ENCODE measurements around the gene SKIDA1.

SKIDA1 gene

GRCh38 chr10:21517134-21518031 is 8.1 kb downstream of the SKIDA1 start:
- no peak for DNase-seq (ENCODE audit: low read depth)

GRCh38 chr10:21516242-21517131 is 9.0 kb downstream of the SKIDA1 start:
- DNase-seq (ENCODE audit: low read depth): no peak

- no peak for DNase-seq (ENCODE audit: low read depth)
These were observed 9.9 kb downstream of the SKIDA1 start for GRCh38 chr10:21515361-21516241.

GRCh38 chr10:21514818-21515351 is 10.6 kb downstream of the SKIDA1 start:
- no peak for DNase-seq (ENCODE audit: low read depth)

- DNase-seq (ENCODE audit: low read depth): no peak
These were observed 11.2 kb downstream of the SKIDA1 start for GRCh38 chr10:21514129-21514817.

GRCh38 chr10:21513405-21513788 is 12.1 kb downstream of the SKIDA1 start:
- DNase-seq (ENCODE audit: low read depth): no peak

- DNase-seq (ENCODE audit: low read depth): no peak
These were observed 12.7 kb downstream of the SKIDA1 start for GRCh38 chr10:21512573-21513404.

- no peak for DNase-seq (ENCODE audit: low read depth)
These were observed 13.4 kb downstream of the SKIDA1 start for GRCh38 chr10:21511946-21512572.

- no peak for DNase-seq (ENCODE audit: low read depth)
These were observed 14.3 kb downstream of the SKIDA1 start for GRCh38 chr10:21511095-21511570.

- no peak for DNase-seq (ENCODE audit: low read depth)
These were observed 15.0 kb downstream of the SKIDA1 start for GRCh38 chr10:21510241-21511094.

- DNase-seq (ENCODE audit: low read depth): no peak
These were observed 15.9 kb downstream of the SKIDA1 start for GRCh38 chr10:21509341-21510240.

GRCh38 chr10:21508706-21509331 is 16.7 kb downstream of the SKIDA1 start:
- no peak for DNase-seq (ENCODE audit: low read depth)

- no peak for DNase-seq (ENCODE audit: low read depth)
These were observed 18.3 kb downstream of the SKIDA1 start for GRCh38 chr10:21507150-21507549.

- no peak for DNase-seq (ENCODE audit: low read depth)
These were observed 19.1 kb downstream of the SKIDA1 start for GRCh38 chr10:21506351-21506750.

GRCh38 chr10:21505711-21506278 is 19.7 kb downstream of the SKIDA1 start:
- DNase-seq (ENCODE audit: low read depth): no peak

GRCh38 chr10:21503542-21503941 is 21.9 kb downstream of the SKIDA1 start:
- no peak for DNase-seq (ENCODE audit: low read depth)

GRCh38 chr10:21502348-21502740 is 23.1 kb downstream of the SKIDA1 start:
- DNase-seq (ENCODE audit: low read depth): no peak

Measured in stimulated activated CD8-positive, alpha-beta memory T cell treated with anti-CD3 and anti-CD28 coated beads, Interleukin-15, amount 100 ng/mL, for 1 hour (primary cell).